Prostate gland (tissue), 2 donors: Measurements from ENCODE around the gene DEFB125. TPM values are rescaled to one million over a fixed set of nuclear protein-coding genes. Genes with fewer than 3 reads are reported as not detected.
"Not testable (repeated sequence)": the region's sequence is repeated elsewhere in the genome, so short reads cannot be mapped to it uniquely, and the experiment has no call there.

Source experiments
- DNase-seq: peaks from one replicate; pipeline ENCODE4 v3.0.0-alpha.2; 2019; ENCODE audit warnings: low spot score
- H3K27ac ChIP-seq, 2 donors: fragments of 200-600 bp; sonication (generic); 2 replicates each; pipeline ENCODE4 v1.5.1; 2017 to 2019
- H3K27me3 ChIP-seq: fragments of 200-600 bp; sonication (generic); replicated peaks from 2 replicates; pipeline ENCODE4 v1.5.1; 2019; ENCODE audit not compliant: insufficient read depth
- H3K36me3 ChIP-seq, 2 donors: fragments of 200-600 bp; sonication (generic); 1 replicate in 1 of 2; 2 replicates in 1 of 2; pipeline versions ENCODE4 v1.5.1 to v1.8.1; 2017 to 2019
- H3K4me1 ChIP-seq: fragments of 200-600 bp; sonication (generic); replicated peaks from 2 replicates; pipeline ENCODE4 v1.5.1; 2019
- H3K4me3 ChIP-seq, 2 donors: fragments of 200-600 bp; sonication (generic); 2 replicates each; pipeline ENCODE4 v1.5.1; 2017 to 2019
- H3K9me3 ChIP-seq: fragments of 200-600 bp; sonication (generic); 2 replicates; pipeline ENCODE4 v1.5.1; 2017
- POLR2A ChIP-seq: fragments of 450-650 bp; IDR thresholded peaks from one replicate; pipeline ENCODE4 v1.6.1; 2016; ENCODE audit warnings: antibody characterized with exemption, mild to moderate bottlenecking
- POLR2AphosphoS5 ChIP-seq: sonication (generic); formaldehyde crosslinking; IDR thresholded peaks from one replicate; pipeline ENCODE4 v1.6.1; 2017; ENCODE audit warnings: antibody characterized with exemption
- WGBS: methylation state at CpG from one replicate; pipeline ENCODE4 v1.1.5; 2018; 5-methylcytosine and 5-hydroxymethylcytosine counted together
- intact Hi-C: fragments of 100-400 bp; cut with DNase I; formaldehyde crosslinking; loops from one replicate; pipeline ENCODE4 v1.14.2; 2022
- total RNA-seq, 2 donors: library from RNA; depleted of rRNA; stranded (reverse); fragments of >200 nt; gene quantifications; one replicate each; pipeline ENCODE4 v1.1.0, GENCODE V29; 2016
- TF ChIP-seq, protein P1 (sequence below), 4 experiments: fragments of 200-600 bp in 2 of 4; fragments of 450-650 bp in 2 of 4; sonication (generic) in 2 of 4; IDR thresholded peaks; 1 replicate in 3 of 4; 2 replicates in 1 of 4; pipeline ENCODE4 v1.5.1; 2016 to 2019; ENCODE audit warnings: antibody characterized with exemption in 4 of 4, mild to moderate bottlenecking in 2 of 4, moderate library complexity in 2 of 4

Gene DEFB125
- total RNA-seq, 2 donors from 2014 or later = not detected

DNA sequence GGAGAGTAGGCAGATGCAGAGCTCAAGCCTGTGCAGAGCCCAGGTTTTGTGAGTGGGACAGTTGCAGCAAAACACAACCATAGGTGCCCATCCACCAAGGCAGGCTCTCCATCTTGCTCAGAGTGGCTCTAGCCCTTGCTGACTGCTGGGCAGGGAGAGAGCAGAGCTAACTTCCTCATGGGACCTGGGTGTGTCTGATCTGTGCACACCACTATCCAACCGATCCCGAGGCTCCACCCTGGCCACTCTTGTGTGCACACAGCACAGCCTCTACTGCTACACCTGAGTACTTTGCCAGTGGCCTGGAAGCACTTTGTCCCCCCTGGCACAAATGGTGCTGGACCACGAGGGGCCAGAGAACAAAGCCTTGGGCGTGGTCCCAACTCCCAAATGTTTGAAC is 7.9 kb upstream of the DEFB125 start:
- Histone ChIP-seq H3K36me3 (no peaks in the 10 kb centered on the region), H3K4me3 (no peak overlapping the region), H3K27ac (no peak overlapping the region), H3K9me3 (no peaks in the 10 kb centered on the region), H3K4me1 (no peaks in the 10 kb centered on the region), H3K27me3 (no peaks in the 10 kb centered on the region)
- WGBS = 61% methylated on average over 4 of the region's 4 CpGs
- no peak for DNase-seq
- intact Hi-C loops = no loop called here
- TF ChIP-seq, protein P1, sequence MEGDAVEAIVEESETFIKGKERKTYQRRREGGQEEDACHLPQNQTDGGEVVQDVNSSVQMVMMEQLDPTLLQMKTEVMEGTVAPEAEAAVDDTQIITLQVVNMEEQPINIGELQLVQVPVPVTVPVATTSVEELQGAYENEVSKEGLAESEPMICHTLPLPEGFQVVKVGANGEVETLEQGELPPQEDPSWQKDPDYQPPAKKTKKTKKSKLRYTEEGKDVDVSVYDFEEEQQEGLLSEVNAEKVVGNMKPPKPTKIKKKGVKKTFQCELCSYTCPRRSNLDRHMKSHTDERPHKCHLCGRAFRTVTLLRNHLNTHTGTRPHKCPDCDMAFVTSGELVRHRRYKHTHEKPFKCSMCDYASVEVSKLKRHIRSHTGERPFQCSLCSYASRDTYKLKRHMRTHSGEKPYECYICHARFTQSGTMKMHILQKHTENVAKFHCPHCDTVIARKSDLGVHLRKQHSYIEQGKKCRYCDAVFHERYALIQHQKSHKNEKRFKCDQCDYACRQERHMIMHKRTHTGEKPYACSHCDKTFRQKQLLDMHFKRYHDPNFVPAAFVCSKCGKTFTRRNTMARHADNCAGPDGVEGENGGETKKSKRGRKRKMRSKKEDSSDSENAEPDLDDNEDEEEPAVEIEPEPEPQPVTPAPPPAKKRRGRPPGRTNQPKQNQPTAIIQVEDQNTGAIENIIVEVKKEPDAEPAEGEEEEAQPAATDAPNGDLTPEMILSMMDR (IDR thresholded peaks at IDR 0.05) = no peak
- TF ChIP-seq POLR2A (no peak), POLR2AphosphoS5 (no peak)

DNA sequence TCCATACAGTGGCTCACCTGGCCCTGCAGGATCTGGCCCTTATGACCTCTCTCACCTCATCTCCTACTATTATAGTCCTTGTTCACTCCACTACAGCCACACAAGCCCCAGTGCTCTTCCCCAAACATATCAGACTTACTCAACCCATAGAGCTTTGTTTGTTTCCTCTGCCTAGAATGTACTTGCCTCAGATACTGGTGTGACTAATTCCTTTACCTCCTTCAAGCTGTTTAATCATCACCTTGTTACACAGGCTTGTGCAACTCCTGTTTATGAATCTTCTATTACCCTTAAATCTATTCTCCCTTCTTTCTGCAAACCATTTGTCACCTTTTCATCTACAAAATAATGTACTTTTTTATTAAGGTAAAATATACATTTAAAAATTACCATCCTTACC is 3.2 kb downstream of the DEFB125 start:
- Histone ChIP-seq H3K4me1 (no peaks in the 10 kb centered on the region), H3K36me3 (no peaks in the 10 kb centered on the region), H3K27me3 (peaks cover 3% of the 10 kb centered on the region), H3K27ac (no peak overlapping the region), H3K4me3 (no peak overlapping the region), H3K9me3 (no peaks in the 10 kb centered on the region)
- intact Hi-C loops = no loop called here
- TF ChIP-seq, protein P1 (IDR thresholded peaks at IDR 0.05) = no peak
- TF ChIP-seq POLR2AphosphoS5 (no peak), POLR2A (no peak)
- no peak for DNase-seq

DNA sequence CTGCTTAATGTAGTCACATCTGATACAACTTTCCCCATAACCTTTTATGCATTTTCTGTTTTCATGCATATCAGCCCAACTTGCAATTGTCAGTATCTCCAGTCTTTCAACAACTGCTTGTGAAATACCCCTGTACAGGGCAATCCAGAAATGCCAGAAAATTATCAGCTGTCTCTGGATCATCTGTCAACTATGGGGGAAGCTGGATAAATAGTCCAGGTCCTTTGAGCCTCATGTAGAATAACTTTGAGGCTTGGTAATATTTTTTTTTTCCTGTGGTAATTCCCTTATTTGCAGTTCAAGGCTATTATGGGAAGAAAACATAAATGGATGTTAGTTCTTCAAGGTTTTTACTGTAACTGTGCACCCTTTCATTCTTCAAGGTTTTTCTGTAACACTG is 6.2 kb downstream of the DEFB125 start:
- no peaks in the 10 kb centered on the region for H3K4me1 ChIP-seq
- H3K27me3 ChIP-seq = peaks cover 3% of the 10 kb centered on the region
- H3K36me3 ChIP-seq = no peaks in the 10 kb centered on the region
- DNase-seq = no peak
- no peaks in the 10 kb centered on the region for H3K9me3 ChIP-seq
- no peak overlapping the region for H3K4me3 ChIP-seq
- intact Hi-C loops = no loop called here
- TF ChIP-seq POLR2AphosphoS5 (no peak), POLR2A (no peak)
- TF ChIP-seq, protein P1 (IDR thresholded peaks at IDR 0.05) = no peak
- no peak overlapping the region for H3K27ac ChIP-seq

DNA sequence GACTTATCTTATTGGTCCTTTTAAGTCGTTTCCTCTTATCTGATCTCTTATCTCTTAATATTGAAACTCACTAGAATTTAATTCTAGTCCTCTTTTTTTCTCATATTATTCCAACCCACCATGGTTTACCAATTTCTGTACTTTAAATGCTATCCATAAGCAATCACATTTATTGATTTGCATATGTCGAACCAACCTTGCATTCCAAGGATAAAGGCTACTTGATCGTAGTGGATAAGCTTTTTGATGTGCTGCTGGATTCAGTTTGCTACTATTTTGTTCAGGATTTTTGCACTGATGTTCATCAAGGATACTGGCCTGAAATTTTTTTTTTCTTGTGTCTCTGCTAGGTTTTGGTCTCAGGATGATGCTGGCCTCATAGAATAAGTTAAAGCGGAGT is 7.7 kb downstream of the DEFB125 start:
- Histone ChIP-seq H3K27me3 (no peaks in the 10 kb centered on the region), H3K4me1 (no peaks in the 10 kb centered on the region), H3K27ac (no peak overlapping the region), H3K36me3 (no peaks in the 10 kb centered on the region), H3K9me3 (no peaks in the 10 kb centered on the region), H3K4me3 (no peak overlapping the region)
- no peak for DNase-seq
- TF ChIP-seq POLR2A (no peak), POLR2AphosphoS5 (no peak)
- TF ChIP-seq, protein P1 (IDR thresholded peaks at IDR 0.05) = no peak
- WGBS = 83% methylated on average over 4 of the region's 4 CpGs
- intact Hi-C loops = no loop called here

DNA sequence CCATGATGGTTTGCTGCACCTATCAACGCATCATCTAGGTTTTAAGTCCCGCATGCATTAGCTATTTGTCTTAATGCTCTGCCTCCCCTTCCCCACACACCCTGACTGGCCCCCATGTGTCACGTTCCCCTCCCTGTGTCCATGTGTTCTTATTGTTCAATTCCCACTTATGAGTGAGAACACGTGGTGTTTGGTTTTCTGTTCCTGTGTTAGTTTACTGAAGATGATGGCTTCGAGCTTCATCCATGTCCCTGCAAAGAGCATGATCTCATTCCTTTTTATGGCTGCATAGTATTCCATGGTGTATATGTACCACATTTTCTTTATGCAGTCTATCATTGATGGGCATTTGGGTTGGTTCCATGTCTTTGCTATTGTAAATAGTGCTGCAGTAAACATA is 10.2 kb downstream of the DEFB125 start:
- 81% methylated on average over 5 of the region's 5 CpGs for WGBS
- intact Hi-C loops, H3K4me3 ChIP-seq, H3K9me3 ChIP-seq, H3K4me1 ChIP-seq, H3K27me3 ChIP-seq, DNase-seq, H3K36me3 ChIP-seq, H3K27ac ChIP-seq: not testable (repeated sequence)
